ENCODE measurements around the gene EZH1.

Gene EZH1

GRCh38 chr17:42744806-42745617 lies at the start of gene EZH1:
TSS of gene EZH1 (minus strand) at chr17:42745040. CDS start at chr17:42728941, 16,099 bp downstream.
- DNase-seq: peak; percentile 87

GRCh38 chr17:42792545-42792944 lies 47.7 kb upstream of the EZH1 start:
- DNase-seq: no peak

GRCh38 chr17:42791948-42792347 lies 47.1 kb upstream of the EZH1 start:
- no peak for DNase-seq

- no peak for DNase-seq
Observed at GRCh38 chr17:42787266-42787665, 42.4 kb upstream of the EZH1 start.

GRCh38 chr17:42784811-42785592 lies 40.2 kb upstream of the EZH1 start:
- no peak for DNase-seq

GRCh38 chr17:42784409-42784808 lies 39.6 kb upstream of the EZH1 start:
- DNase-seq: no peak

- no peak for DNase-seq
Observed at GRCh38 chr17:42783791-42784138, 38.9 kb upstream of the EZH1 start.

- no peak for DNase-seq
Observed at GRCh38 chr17:42783062-42783790, 38.4 kb upstream of the EZH1 start.

- no peak for DNase-seq
Observed at GRCh38 chr17:42782166-42783061, 37.6 kb upstream of the EZH1 start.

- no peak for DNase-seq
Observed at GRCh38 chr17:42781639-42782165, 36.9 kb upstream of the EZH1 start.

GRCh38 chr17:42780851-42781638 lies 36.2 kb upstream of the EZH1 start:
- DNase-seq: no peak

GRCh38 chr17:42779936-42780850 lies 35.4 kb upstream of the EZH1 start, which contains the start of gene WNK4:
TSS of gene WNK4 (plus strand) at chr17:42780610. CDS start at chr17:42780699, 89 bp downstream.
- DNase-seq: no peak

- no peak for DNase-seq
Observed at GRCh38 chr17:42779304-42779935, 34.6 kb upstream of the EZH1 start.

GRCh38 chr17:42778570-42778969 lies 33.7 kb upstream of the EZH1 start:
- DNase-seq: no peak

GRCh38 chr17:42775534-42776098 lies 30.8 kb upstream of the EZH1 start:
- DNase-seq: no peak

- DNase-seq: no peak
Observed at GRCh38 chr17:42774066-42774745, 29.4 kb upstream of the EZH1 start.

GRCh38 chr17:42773290-42774035 lies 28.6 kb upstream of the EZH1 start, which contains the start of gene VPS25:
TSS of gene VPS25 (plus strand) at chr17:42773449. CDS start at chr17:42773476, 27 bp downstream.
- DNase-seq: peak; percentile 81

GRCh38 chr17:42772945-42773289 lies 28.1 kb upstream of the EZH1 start:
- no peak for DNase-seq
